Measurements from ENCODE around the gene BRD1.

Gene BRD1

GRCh38 chr22:49827853-49828598, at the start of gene BRD1:
TSS of gene BRD1 (minus strand) at chr22:49827873. CDS start at chr22:49824317, 3,556 bp downstream.
- peak within 1 kb of the TSS; percentile 72 for H3K4me3 ChIP-seq (ENCODE audit: low read depth, low read length)
- peak; percentile 51 for DNase-seq (ENCODE audit: low read depth, low spot score)
- in situ Hi-C loops (cut with HindIII; ENCODE audit: low sequenced_read_pairs), result no loop called here
- TF ChIP-seq CTCF (IDR thresholded peaks at IDR 0.05; ENCODE audit: low read depth, low read length), result no peak

GRCh38 chr22:49873228-49873940, 45.7 kb upstream of the BRD1 start:
- no peak for TF ChIP-seq CTCF (IDR thresholded peaks at IDR 0.05; ENCODE audit: low read depth, low read length)
- no peak for DNase-seq (ENCODE audit: low read depth, low spot score)
- no peak overlapping the region for H3K4me3 ChIP-seq (ENCODE audit: low read depth, low read length)
- in situ Hi-C loops (cut with HindIII; ENCODE audit: low sequenced_read_pairs), result no loop called here

- in situ Hi-C loops (cut with HindIII; ENCODE audit: low sequenced_read_pairs), result no loop called here
- no peak for TF ChIP-seq CTCF (IDR thresholded peaks at IDR 0.05; ENCODE audit: low read depth, low read length)
- DNase-seq (ENCODE audit: low read depth, low spot score), result no peak
- H3K4me3 ChIP-seq (ENCODE audit: low read depth, low read length), result no peak overlapping the region
Measured at GRCh38 chr22:49872347-49872746, 44.7 kb upstream of the BRD1 start.

- no peak for TF ChIP-seq CTCF (IDR thresholded peaks at IDR 0.05; ENCODE audit: low read depth, low read length)
- in situ Hi-C loops (cut with HindIII; ENCODE audit: low sequenced_read_pairs), result no loop called here
- DNase-seq (ENCODE audit: low read depth, low spot score), result no peak
- H3K4me3 ChIP-seq (ENCODE audit: low read depth, low read length), result no peak overlapping the region
Measured at GRCh38 chr22:49871482-49871881, 43.8 kb upstream of the BRD1 start.

GRCh38 chr22:49869845-49870712, 42.4 kb upstream of the BRD1 start:
- H3K4me3 ChIP-seq (ENCODE audit: low read depth, low read length), result no peak overlapping the region
- no peak for TF ChIP-seq CTCF (IDR thresholded peaks at IDR 0.05; ENCODE audit: low read depth, low read length)
- DNase-seq (ENCODE audit: low read depth, low spot score), result no peak
- in situ Hi-C loops (cut with HindIII; ENCODE audit: low sequenced_read_pairs), result no loop called here

- no peak for DNase-seq (ENCODE audit: low read depth, low spot score)
- no peak overlapping the region for H3K4me3 ChIP-seq (ENCODE audit: low read depth, low read length)
- in situ Hi-C loops (cut with HindIII; ENCODE audit: low sequenced_read_pairs), result no loop called here
- TF ChIP-seq CTCF (IDR thresholded peaks at IDR 0.05; ENCODE audit: low read depth, low read length), result no peak
Measured at GRCh38 chr22:49869086-49869830, 41.6 kb upstream of the BRD1 start.
